Dedifferentiated amniotic fluid mesenchymal stem cell (primary cell): ENCODE results near the gene PTPRM.

Source experiments
- DNase-seq: peaks from one replicate; pipeline ENCODE4 v3.0.0-alpha.2; 2016; ENCODE audit errors: extremely low spot score

Gene PTPRM

GRCh38 chr18:8117006-8117371 is 549.9 kb downstream of the PTPRM start:
- no peak for DNase-seq

DNA sequence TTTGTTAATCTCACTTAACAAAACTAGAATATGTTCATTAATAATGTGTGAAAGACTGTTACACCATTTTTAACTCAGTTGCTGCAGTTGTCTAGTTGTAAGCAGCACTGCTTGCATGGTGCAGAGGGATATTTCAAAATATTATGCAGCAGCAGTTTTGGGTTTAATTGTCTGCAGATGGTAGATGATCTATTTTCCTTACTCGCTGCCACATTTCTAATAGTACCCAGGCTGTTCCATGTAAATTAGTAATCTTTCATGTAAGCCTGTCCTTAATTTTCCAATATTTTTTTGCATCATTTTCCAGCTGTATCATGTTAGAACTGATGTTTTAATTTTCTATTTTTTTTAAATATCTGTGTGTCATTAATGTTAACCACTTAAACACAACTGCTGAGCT is 554.0 kb downstream of the PTPRM start:
- DNase-seq, result no peak

DNA sequence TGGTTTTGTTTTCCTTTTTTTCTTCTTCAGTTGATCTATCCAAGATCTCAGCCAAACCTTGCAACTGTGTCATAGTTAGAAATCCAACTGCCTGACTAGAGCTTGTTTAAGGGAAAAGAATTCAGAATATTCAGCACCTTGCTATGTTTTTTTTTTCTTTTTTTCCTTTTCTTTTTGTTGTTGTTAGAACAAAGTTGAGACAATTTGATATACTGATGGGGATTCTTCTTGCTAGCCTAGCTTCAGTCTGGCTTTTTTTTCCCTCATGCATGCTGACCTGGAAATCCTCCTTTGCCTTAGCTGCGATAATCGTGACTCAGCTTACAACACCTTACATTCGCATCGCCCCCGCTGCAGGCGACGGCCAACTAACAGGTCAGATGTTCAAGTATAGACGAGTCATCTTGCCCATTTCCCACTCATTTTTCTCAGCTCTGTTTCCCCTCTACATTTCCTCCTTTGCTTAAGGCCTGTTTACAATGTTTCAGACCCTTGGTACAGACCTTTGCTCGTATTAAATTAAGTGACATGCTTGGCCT is 554.9 kb downstream of the PTPRM start:
- DNase-seq, result peak; percentile 43

GRCh38 chr18:8124232-8125146 is 557.4 kb downstream of the PTPRM start:
- DNase-seq, result no peak

DNA sequence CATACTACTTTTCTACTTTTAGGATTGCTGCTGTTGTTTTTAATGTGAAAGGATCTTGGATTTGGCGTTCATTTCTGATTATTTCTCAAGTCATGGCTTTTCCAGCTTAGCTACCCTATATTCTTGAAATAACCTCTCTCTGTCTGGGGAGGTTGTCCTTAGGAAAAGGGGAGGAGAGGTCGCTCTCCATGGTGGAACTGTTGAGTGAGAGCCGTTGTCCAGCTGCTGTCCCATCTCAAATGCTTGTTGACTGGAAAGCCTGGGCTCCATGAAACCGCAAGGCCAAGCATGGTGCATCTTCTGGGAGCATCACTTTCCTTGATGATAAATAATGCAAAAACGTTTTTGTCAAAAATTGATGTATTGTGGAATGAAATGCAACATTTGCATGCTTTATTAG is 563.0 kb downstream of the PTPRM start:
- no peak for DNase-seq

DNA sequence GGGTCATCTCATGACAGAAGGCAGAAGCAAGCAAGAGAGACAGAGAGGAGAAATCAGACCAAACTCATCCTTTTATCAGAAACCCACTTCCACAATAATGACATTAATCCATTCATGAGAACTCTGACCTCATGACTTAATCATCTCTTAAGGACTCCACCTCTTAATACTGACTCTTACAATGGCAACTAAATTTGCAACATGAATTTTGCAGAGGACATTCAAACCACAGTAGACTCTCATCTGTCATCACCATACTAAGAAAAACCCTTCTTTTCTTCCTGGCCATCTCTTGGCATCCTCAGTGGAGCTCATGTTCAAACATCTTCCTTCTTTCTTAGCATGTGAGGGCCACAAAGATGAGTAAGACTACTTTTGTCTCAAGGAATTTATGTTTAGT is 565.9 kb downstream of the PTPRM start:
- no peak for DNase-seq

GRCh38 chr18:8133888-8134287 is 566.8 kb downstream of the PTPRM start:
- DNase-seq, result no peak

DNA sequence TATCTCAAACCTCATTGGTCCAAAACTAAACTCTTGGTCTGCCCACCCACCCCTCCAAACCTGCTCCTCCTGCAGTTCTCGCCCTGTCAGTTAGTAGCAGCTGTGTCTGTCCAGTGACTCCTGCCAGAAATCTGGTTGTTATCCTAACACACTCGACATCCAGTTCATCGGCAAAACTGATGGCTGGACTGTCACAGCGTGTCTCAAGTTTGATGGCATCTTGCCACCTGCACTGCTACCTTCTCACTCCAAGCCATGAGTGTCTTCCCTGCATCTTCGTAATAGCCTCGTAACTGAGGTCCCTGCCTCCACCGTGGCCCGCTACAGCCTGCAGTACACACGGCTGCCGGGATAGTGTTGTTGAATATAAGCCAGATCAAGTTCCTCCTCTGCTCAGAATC is 572.0 kb downstream of the PTPRM start:
- no peak for DNase-seq

DNA sequence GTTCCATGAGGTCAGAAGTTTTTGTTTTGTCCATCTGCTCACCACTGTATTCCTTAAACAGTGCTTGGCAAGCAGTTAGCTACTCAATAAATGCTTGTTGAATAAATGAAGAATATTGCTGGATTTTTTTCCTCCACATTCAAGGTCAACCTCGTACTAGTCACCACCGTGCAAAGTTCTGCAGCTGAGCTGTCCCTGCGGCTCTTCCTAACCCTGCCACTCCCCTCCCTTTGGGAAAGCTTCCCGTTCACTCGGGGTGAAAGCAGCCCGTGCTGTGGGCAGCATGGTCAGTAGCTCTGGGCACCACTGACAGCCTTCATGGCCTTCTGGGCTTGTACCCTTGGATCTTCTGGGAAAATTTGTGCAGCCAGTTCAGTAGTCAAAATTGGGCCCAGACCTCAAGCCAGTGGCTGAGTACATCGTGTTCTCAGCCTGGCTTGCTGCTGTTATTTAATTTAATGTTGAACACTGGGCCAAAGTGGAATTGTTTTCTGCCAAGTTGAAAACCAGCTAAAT is 572.8 kb downstream of the PTPRM start:
- no peak for DNase-seq

DNA sequence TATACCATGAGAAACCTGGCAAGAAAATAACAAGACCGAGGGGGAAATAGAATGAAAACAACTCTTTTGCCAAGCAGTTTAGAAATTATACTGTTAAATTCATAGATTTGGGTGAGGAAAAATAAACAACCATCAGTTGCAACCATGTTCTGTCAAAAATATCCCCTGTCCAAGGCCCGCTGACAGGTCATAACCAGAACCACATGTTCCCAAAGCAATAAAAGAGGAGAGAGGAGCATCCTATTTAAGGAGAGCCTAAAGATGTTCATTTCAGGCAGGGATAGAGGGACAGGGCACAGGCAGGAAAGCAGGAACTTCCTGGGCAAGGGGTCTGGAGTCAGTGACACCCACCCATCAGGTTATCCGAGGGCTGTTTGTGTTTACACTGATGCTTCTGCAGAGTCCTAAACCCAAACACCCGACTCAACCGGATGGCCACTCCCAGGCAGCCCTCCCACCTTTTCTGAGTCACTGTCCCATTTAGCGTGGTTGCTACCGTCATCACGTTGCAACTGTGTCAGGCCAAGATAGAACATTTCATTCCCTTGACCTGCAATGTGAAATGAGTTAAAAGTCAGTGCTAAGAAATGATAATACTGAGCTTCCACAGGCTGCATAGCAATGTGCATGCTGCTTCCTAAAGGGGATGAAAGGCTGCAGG is 573.9 kb downstream of the PTPRM start:
- no peak for DNase-seq

DNA sequence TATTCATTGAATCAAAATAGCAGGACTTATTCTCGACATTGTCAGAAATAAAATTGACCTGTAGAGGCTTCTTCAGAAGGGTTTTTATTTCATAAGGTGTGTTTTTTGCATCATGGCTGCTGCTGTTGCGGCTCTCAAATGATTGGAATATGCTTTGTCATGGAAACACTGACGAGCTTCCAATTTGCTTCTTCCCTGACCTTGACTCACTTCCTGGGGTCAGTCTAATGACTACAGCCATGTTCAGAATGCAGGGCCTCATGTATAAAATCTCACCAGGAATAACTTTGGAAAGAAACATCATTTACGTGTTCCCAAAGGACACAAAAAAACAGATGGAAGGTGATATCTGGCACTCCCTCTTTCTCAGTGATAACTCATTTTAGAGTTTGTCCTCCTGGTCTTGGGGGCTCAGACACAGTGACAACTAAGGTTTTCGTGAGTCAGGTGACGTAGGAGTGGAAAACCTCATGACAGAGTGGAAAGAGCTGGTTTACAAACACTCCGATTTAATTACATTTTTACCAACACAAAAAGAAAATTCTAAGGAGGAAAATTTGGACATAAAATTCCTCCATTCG is 575.1 kb downstream of the PTPRM start:
- no peak for DNase-seq

DNA sequence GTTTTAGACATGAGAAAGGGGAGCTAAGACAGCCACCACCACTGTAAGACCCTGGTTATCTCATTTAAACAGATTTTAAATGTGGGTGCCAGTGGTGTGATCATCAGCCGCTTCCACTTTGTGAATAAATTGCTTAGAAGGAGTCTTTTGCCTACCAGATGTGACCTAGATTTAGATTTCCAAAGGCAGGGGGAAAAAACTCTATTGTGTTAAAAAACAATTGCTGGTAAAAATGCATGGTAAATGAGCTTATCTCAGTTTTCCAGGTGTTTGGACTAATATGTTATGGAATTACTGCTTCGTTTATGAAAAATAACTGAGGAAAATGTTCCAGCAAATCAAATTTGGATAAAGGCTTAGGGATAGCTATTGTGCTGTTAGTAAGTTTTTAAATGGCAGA is 575.8 kb downstream of the PTPRM start:
- DNase-seq, result no peak

- DNase-seq, result no peak
Measured at GRCh38 chr18:8151181-8151580, 584.1 kb downstream of the PTPRM start.

GRCh38 chr18:8153887-8154583 is 586.9 kb downstream of the PTPRM start:
- no peak for DNase-seq

- no peak for DNase-seq
Measured at GRCh38 chr18:8162802-8163201, 595.7 kb downstream of the PTPRM start.

DNA sequence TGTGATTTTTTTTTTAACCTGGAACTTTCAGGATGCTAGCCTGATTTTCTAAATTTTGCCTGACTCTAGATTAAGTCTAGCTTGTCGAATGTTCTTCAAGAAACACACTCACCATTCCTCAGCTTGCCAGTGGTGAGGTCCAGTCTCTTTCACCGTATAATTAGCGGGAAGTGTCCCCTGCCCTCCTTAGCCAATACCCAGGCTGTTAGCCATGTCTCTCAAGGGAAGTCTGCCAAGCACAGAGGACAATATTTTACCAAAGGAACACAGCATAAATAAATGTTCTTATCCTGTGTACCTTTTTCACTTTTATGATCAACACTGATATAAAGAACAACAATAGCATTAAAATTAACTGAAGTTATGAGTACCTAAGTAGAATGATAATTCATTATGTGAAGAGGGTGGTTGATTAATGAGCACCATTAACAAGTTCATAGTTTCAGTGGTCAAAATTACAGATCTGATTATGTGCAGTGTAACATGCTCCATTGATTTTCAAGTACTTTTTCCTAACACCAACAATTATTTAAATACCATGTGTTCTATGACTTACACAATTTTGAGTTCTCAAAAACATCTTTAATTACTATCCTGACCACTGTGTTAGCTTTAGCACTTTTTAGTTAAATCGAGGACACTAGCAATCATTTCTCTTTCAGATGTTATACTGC is 596.3 kb downstream of the PTPRM start:
- no peak for DNase-seq

- DNase-seq, result no peak
Measured at GRCh38 chr18:8165095-8165494, 598.0 kb downstream of the PTPRM start.

DNA sequence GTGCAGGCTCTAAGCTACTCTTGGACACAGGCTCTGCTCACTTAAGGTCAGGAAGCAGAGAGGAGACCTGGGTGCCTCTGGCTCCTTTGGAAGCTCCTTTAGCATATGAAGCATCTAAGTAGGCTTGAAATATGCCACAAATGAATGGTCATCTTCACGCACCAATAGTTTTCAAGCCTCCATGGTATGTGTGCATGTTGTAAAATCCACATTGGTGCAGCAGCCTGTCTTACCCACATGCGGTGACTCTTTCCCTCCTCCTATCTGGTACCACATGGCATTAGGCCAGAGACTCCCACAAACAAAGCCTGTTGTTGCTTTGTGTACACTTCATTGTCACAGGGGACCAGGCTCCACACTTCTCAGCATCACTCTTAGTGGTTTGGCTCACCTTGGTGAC is 599.9 kb downstream of the PTPRM start:
- no peak for DNase-seq

GRCh38 chr18:8167673-8168072 is 600.6 kb downstream of the PTPRM start:
- DNase-seq, result no peak

DNA sequence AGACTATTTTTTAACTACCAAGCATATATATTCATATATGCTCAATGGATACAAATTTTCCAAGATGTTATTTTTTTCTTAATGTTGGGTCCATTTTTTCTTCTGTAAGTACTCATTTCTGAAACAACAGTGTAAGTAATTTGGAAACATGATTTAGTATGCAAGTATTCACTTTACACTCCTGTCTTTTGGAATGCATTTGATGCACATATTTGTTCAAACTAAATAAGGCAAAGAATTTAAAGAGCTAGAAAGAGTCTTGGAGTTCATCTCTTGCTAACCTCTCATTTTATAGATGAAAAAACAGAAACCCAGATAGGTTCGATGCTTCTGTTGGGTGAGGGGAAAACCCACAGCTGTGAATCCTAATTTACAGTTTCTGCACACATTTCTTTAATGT is 602.6 kb downstream of the PTPRM start:
- no peak for DNase-seq

DNA sequence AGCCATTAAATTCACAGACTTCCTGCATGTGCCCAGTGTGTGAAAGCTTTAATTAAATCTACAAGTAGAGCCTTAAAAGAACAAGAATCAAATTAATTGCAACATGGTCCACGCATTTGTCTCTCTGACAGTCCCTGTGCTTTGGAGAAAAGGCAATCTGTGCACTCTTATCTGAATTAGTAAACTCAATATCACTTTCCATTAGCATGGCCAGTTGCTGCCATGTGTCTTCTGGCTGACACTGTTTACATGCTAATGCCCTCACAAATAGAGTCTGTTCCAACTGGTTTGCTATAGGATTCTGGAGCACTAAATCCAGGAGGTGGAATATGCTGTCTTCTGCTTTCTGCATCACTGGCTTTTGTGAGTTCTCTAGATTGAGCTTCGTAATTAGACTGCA is 607.7 kb downstream of the PTPRM start:
- DNase-seq, result no peak
